Fibroblast of peridontal ligament (primary cell): ENCODE data around the gene HORMAD2.

ENCODE experiments used
- DNase-seq: peaks from one replicate; pipeline ENCODE4 v3.0.0-alpha.2; 2010; ENCODE audit errors: extremely low read depth

HORMAD2 gene

DNA sequence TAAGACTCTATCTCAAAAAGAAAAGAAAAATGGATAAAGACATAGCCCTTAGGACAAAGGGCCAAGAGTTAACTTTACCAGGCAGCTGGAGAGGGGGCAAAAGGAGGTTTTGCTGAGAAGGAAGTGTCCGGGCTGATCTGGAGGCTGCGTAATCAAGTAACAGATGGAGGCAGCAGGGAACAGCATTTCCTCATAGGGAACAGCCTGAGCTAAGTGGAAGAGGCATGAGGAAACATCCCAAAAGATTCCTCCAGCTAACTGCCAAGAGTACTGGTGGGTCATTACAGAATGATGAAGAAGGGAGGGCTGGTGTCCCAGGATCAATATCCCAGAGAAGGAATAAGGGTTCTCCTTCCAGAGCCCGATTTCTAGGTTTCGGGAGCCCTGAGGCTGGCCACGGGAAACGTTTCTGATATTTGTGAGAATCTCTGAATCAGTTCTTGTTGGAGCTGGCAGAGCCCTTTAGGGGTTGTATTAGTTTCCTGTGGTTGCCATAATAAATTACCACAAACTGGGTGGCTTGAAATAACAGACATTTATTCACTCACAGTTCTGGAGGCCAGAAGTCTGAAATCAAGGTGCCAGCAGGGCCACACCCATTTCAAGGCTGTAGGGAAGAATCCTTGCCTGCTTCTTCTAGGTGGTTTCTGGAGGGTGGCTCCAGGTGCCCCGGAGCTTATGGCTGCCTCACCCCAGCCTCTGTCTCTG is 145.1 kb downstream of the HORMAD2 start:
- DNase-seq, result no peak

DNA sequence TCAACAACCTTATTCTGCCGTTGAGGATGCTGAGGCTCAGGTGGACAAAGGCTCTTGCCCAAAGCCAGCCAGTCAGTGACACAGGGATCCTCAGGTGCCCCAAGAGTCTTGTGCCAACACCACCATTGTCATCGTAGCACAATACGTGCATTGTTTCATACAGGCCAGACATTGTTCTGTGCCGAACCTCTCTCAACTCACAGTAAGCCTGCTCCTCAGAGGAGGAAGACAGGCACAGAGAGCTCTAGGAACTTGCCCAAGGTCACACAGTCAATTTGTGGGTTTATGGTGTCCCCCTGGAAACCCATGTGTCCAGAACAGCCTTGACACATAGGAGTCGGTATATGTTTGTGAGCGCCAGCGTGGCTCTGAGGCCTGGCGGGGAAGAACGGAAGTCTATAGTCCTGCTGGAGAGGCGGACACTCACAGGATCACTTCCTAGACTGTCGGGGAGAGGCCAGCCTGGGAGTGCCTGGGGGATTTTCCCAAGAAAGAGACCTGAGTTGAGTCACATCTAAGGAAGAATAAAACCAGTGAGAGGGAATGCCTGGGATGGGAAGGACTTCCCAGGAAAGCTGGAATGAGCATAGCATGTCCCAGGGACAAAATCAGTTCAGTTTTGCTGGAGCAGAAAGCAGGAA is 146.0 kb downstream of the HORMAD2 start:
- DNase-seq, result no peak
